ENCODE data around the gene RXRA. TPM values are rescaled to one million over a fixed set of nuclear protein-coding genes. Genes with fewer than 3 reads are reported as not detected.

RXRA gene
- polyA plus RNA-seq, 1 experiment, result 12.0 TPM

DNA sequence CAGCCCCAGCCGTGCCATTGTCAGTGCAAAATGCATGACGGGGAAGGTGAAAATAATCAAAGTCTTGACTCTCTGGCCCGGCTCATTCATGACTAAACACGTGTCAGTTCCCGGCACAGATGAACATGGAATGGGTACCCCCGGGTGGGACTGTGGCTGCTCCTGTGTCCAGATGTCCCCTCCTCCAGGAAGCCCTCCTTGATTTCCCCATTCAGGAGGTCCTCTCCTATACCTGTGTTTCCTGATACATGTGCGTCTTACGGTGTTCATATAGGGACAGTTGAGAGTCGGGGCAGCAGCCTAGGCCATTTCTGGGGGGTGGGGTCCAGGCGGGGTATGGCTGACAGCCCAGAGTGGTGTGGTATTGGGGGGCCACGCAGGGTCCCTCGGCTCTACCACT is 19.5 kb downstream of the RXRA start:
- H3K27me3 ChIP-seq (ENCODE audit: control insufficient read depth, insufficient read depth, low read length), result no peaks in the 10 kb centered on the region
- TF ChIP-seq, protein P1, sequence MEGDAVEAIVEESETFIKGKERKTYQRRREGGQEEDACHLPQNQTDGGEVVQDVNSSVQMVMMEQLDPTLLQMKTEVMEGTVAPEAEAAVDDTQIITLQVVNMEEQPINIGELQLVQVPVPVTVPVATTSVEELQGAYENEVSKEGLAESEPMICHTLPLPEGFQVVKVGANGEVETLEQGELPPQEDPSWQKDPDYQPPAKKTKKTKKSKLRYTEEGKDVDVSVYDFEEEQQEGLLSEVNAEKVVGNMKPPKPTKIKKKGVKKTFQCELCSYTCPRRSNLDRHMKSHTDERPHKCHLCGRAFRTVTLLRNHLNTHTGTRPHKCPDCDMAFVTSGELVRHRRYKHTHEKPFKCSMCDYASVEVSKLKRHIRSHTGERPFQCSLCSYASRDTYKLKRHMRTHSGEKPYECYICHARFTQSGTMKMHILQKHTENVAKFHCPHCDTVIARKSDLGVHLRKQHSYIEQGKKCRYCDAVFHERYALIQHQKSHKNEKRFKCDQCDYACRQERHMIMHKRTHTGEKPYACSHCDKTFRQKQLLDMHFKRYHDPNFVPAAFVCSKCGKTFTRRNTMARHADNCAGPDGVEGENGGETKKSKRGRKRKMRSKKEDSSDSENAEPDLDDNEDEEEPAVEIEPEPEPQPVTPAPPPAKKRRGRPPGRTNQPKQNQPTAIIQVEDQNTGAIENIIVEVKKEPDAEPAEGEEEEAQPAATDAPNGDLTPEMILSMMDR (IDR thresholded peaks at IDR 0.05; ENCODE audit: insufficient read depth, low read depth, low read length), result no peak
- POLR2A ChIA-PET, result no interaction called here
- DNase-seq (ENCODE audit: low read depth), result no peak
- H3K36me3 ChIP-seq (ENCODE audit: control insufficient read depth, insufficient read depth, low read length), result no peaks in the 10 kb centered on the region; the same call in none of the 2 replicates
- CTCF ChIA-PET, result interaction anchor here (1.1 kb wide), 1 partner anchor 97 kb away, joined by 3 read pairs; no protein-coding TSS in a partner anchor
- H3K4me3 ChIP-seq (ENCODE audit: low read depth, low read length), result no peak overlapping the region

DNA sequence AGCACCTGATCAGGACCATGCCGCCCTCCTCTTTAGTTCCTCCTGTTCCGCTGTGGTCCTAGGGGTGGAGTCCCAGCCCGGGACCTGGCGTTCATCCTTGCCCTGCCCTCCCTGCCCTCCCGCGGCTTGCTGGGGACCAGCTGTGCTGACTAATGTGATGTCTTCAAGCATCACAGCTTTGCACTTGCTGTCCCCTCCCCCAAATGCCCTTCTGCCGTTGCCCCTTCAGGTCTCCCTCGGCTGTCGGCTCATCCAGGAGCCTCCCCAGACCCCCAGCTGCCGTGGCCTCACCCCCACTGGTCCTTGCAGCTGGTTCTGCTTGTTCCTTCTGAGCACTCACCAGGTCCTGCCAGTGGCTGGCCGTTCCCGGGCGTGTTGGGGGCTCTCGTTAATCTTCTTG is 19.9 kb downstream of the RXRA start:
- TF ChIP-seq, protein P1 (IDR thresholded peaks at IDR 0.05; ENCODE audit: insufficient read depth, low read depth, low read length), result no peak
- ChIA-PET CTCF (no interaction called here), POLR2A (no interaction called here)
- Histone ChIP-seq H3K27me3 (ENCODE audit: control insufficient read depth, insufficient read depth, low read length) (no peaks in the 10 kb centered on the region), H3K4me3 (ENCODE audit: low read depth, low read length) (no peak overlapping the region), H3K36me3 (ENCODE audit: control insufficient read depth, insufficient read depth, low read length) (no peaks in the 10 kb centered on the region; the same call in 1 of the 2 replicates)
- no peak for DNase-seq (ENCODE audit: low read depth)

DNA sequence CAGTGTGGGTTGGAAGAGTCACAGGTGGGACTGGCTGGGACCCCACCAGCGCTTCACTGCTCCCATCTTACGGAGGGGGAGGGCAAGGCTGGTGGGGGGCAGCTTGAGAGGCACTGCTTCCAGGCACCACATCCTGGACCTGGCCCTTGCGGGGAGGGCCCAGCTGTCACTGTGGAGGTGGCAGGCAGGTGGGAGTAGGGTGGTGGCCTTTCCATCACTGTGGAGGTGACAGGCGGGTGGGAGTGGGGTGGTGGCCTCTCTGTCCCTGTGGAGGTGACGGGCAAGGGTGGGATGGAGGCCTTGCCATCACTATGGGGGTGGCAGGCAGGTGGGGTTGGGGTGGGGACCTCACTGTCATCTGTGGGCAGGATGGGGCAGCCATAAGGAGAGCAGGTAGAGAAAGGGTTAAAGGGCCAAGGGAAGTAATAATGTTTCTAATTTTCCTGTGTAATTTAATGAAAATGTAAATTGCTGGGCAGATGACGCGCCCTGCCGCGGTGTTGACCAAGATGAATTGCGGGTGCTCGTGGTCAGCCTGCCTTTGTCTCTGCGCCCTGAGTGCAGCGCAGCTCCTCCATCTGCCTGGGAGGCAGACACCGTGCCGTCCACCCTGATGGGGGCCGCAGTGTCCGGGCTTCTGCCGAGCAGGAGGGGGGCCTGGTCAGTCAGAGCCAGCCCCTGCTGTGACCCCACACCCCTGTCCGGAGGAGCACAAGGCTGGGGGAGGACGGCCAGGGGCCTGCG is 20.8 kb downstream of the RXRA start:
- Histone ChIP-seq H3K27me3 (ENCODE audit: control insufficient read depth, insufficient read depth, low read length) (no peaks in the 10 kb centered on the region), H3K4me3 (ENCODE audit: low read depth, low read length) (no peak overlapping the region), H3K36me3 (ENCODE audit: control insufficient read depth, insufficient read depth, low read length) (no peaks in the 10 kb centered on the region; the same call in none of the 2 replicates)
- DNase-seq (ENCODE audit: low read depth), result no peak
- POLR2A ChIA-PET, result no interaction called here
- CTCF ChIA-PET, result interaction anchor here (1.2 kb wide), 1 partner anchor 96 kb away, joined by 3 read pairs; no protein-coding TSS in a partner anchor
- TF ChIP-seq, protein P1 (IDR thresholded peaks at IDR 0.05; ENCODE audit: insufficient read depth, low read depth, low read length), result no peak

DNA sequence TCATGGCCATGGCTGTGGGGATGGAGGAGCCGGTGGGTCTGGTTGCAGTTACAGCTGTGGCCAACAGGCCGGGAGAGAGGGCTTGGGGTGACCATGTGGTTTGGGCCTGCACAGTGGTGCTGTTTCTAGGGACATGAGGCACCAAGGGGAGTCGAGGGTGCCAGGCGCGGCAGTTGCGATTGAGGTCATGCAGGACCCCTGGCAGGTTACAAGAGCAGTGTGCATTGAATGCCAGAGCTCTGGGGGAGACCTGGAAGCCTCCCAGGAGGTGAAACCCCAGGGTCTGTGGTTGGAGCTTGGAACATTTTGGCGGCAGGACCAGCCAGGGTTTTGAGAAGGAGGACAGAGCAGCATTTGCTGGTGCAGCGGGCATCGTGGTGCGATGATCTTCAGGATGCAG is 21.7 kb downstream of the RXRA start:
- ChIA-PET POLR2A (no interaction called here), CTCF (interaction anchor here (1.2 kb wide), 1 partner anchor 95 kb away, joined by 3 read pairs; no protein-coding TSS in a partner anchor)
- Histone ChIP-seq H3K4me3 (ENCODE audit: low read depth, low read length) (no peak overlapping the region), H3K27me3 (ENCODE audit: control insufficient read depth, insufficient read depth, low read length) (no peaks in the 10 kb centered on the region), H3K36me3 (ENCODE audit: control insufficient read depth, insufficient read depth, low read length) (no peaks in the 10 kb centered on the region; the same call in none of the 2 replicates)
- no peak for DNase-seq (ENCODE audit: low read depth)
- TF ChIP-seq, protein P1 (IDR thresholded peaks at IDR 0.05; ENCODE audit: insufficient read depth, low read depth, low read length), result no peak

DNA sequence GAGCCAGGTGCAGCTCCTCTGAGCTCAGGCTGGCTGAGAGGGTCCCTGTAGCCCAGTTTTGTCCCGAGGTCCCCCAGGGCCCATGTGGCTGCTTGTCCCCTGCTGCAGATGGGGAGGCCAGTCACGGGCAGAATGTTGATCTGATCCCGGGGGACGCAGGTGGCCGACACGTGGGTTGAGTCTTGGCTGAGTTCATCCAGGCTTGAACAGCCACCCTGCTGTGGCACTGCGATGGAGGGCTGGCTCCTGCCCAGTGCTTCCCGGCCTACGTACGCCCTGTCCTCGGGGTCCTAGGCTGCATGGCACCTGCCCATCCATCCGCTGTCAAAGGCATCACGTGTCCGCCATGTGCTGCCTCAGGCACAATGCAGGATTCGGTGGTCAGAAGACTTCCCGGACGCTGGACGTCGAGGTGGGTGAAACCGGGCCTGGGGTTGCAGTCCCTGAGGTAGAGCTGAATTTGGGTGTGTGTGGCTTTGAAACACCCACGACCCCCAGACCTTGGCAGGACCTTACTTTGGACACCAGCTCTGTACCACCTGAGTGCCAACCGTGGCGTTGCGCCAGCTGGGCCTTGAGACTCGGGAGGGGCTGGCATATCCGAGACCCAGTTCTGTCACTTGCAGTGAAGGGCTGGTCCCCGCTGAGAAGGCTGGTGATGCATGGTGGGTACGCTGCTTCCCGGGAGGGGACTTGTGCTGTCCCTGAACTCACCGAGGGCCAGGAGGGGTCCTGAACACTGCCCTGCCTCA is 22.3 kb downstream of the RXRA start:
- CTCF ChIA-PET, result interaction anchor here (0.9 to 1.2 kb wide), 2 partner anchors 22 to 94 kb away, joined by 3 read pairs; no protein-coding TSS in a partner anchor
- no peaks in the 10 kb centered on the region; the same call in none of the 2 replicates for H3K36me3 ChIP-seq (ENCODE audit: control insufficient read depth, insufficient read depth, low read length)
- POLR2A ChIA-PET, result no interaction called here
- TF ChIP-seq, protein P1 (IDR thresholded peaks at IDR 0.05; ENCODE audit: insufficient read depth, low read depth, low read length), result no peak
- no peak for DNase-seq (ENCODE audit: low read depth)
- H3K4me3 ChIP-seq (ENCODE audit: low read depth, low read length), result no peak overlapping the region
- H3K27me3 ChIP-seq (ENCODE audit: control insufficient read depth, insufficient read depth, low read length), result no peaks in the 10 kb centered on the region
